ENCODE results near the gene GBA2.

GBA2 gene

DNA sequence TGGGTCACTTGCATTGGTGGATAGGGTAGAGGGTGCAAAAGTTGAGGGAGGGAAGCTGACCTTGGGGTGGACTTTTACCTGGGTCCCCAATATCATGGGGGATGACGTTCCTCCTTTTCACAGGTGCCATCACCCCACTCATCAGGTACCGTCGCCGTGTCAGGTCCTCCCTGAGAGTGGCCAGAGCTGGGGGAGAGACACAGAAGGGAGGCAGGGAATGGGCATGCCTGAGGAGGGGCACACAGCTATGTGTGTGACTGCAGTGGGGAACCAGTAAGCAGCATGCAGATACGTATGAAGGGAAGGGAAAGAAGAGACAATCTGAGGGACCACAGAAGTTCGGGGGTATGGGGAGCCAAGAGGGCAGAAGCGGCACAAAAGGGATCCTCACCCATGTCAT, 10.1 kb downstream of the GBA2 start:
- DNase-seq (ENCODE audit: low read depth in 1 of 2, low spot score in 1 of 2) = no peak

DNA sequence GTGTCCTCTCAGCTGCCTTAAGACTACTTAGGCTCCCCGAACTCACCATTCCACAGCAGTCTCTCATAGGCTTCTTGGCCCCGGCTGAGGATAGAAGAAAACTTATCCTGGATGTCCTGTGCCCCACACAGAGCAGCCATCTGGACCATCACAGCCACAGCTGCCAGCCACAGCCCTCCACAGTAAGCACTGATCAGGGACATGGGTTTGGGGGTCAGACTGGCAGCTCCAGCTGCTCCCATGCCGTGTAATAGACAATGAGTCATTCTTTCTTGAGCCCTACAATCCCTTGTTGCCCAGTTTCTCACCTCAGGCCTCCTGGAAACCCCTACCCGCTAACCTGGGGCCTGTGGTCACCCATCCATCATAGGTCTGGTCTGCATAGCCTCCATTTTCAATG, 10.8 kb downstream of the GBA2 start:
- DNase-seq (ENCODE audit: low read depth in 1 of 2, low spot score in 1 of 2) = no peak

DNA sequence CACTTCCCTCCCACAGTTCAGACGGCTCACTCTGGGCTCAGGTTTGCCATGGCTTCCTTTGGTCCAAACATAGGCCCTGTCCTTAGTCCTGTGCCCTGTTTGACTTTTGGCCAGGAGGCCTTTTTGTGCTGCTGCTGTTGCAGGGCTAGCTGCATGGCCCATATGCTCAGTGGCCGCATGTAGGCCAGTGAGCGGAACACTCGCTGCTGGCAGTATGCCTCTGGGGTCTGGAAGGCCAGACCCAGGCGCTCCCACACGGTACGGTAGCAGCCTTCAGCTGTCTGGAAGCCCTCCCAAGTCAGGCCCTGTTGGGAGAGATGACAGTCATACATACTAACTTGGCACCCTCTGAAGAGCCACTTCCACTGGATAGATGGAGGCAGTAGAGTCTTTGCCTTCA, 11.9 kb downstream of the GBA2 start:
- no peak for DNase-seq (ENCODE audit: low read depth in 1 of 2, low spot score in 1 of 2)

DNA sequence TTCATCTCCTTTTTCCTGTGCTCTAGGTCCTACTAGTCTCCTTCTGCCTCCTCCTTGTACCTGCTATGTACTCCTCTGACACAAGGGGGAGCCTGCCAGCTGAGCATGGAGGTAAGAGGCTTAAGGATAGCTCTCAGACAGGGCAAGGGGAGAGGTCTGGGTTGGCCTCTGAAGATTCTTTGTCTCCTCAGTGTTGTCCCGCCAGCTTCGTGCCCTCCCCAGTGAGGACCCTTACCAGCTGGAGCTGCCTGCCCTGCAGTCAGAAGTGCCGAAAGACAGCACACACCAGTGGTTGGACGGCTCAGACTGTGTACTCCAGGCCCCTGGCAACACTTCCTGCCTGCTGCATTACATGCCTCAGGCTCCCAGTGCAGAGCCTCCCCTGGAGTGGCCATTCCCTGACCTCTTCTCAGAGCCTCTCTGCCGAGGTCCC, 12.8 kb downstream of the GBA2 start:
- peak in 1 of 2 donors; percentile 33 for DNase-seq (ENCODE audit: low read depth in 1 of 2, low spot score in 1 of 2)

DNA sequence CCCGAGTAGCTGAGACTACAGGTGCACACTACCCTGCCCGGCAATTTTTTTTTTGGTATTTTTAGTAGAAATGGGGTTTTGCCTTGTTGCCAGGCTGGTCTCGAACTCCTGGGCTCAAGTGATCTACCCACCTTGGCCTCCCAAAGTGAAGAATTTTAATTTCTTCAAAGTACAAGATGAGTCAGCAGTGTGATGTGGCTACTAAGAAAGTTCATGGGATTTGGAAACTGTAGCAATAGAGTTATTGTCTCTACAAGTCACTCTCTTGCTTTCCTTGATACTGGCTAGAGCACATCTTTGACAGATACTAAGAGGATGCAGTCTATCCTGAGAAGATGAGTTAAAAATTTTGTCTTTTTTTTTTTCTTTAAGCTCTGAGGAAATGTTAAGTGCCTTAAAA, 14.9 kb downstream of the GBA2 start:
- no peak for DNase-seq (ENCODE audit: low read depth in 1 of 2, low spot score in 1 of 2)

DNA sequence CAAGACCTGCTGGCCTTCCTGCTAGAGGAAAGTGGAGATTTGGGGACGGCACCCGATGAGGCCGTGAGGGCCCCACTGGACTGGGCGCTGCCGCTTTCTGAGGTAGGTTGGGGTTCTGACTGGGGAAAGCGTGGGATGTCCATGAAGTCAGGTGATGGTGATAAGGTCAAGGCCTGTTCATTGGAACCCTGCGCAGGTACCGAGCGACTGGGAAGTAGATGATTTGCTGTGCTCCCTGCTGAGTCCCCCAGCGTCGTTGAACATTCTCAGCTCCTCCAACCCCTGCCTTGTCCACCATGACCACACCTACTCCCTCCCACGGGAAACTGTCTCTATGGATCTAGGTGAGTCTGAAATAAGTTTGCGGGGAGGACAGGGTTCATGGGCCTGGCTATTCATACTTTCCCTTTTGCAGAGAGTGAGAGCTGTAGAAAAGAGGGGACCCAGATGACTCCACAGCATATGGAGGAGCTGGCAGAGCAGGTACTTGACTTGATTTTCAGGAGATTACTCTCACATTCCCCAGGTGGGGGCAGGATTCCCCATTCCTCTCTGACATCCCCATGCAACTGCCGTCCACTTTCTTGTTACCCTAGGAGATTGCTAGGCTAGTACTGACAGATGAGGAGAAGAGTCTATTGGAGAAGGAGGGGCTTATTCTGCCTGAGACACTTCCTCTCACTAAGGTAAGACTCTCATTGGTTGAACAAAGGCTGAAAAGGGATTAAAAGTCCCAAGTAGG, 16.1 kb downstream of the GBA2 start:
- DNase-seq (ENCODE audit: low read depth in 1 of 2, low spot score in 1 of 2) = no peak

DNA sequence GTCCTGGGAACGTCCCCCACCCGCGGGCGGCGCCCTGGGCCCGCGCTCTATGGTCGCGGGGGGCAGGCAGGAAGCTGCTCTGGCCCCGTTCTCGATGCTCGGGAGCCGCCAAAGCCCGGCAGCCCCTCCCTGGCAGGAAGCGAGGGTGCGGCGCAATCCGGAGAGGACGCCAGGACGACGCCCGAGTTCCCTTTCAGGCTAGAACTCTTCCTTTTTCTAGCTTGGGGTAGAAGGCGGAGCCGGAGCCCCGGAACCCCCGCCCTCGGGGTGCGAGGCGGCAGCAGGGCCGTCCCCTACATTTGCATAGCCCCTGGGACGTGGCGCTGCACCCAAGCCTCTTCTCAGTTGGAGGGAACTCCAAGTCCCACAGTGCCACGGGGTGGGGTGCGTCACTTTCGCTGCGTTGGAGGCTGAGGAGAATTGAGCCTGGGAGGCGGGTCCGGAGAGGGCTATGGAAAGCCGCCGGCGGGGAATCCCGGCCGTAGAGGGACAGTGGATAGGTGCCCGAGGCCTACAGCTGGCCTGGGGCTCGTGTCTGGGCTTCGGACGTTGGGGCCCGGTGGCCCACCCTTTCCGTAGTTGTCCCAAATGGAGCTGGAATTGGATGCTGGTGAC, 16.7 kb downstream of the GBA2 start, which contains the start of the genes CREB3 and TLN1:
CREB3 (plus strand) TSS at position 482 of the 615 bp plus-strand sequence; CDS start at position 589, 107 bp downstream.
TLN1 (minus strand) TSS at position 11 of the 615 bp plus-strand sequence. CDS start 6,501 bp downstream, outside the sequence.
- DNase-seq (ENCODE audit: low read depth in 1 of 2, low spot score in 1 of 2) = peak; percentile 95

DNA sequence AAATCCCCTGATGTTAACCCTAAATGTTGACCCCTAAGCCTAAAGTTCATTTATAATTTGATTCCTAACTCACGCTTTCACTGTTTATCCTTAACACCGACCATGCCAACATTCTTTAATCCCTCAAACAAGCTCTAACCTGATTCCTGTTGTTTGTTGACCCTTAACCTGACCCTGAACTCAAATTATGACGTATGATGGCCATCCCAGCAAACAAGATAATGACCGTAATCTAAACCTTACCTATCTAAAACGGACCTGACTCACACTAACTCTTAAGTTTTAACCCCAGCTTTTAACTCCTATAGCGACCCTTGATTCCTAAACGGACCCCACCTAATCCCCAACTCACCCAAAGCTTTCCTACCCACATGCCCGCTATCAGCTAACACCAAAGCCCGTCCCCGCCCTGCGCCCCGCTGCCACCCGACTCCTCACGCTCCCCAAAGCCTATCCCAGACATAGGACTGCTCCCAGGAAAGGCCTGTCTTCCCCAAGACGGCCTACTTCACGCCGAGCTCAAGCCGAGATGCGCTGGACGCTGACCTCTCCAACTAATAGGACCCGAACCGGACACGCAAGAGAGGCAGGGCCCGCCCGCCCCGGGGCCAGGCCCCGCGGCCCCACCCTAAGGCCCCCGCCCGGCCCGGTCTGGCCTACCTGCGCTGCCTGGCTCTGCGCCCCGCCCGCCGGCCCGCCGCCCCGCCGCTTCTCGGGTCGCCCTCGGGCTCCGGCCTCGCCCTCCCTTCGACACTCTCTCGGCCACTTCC, 17.4 kb downstream of the GBA2 start:
- DNase-seq (ENCODE audit: low read depth in 1 of 2, low spot score in 1 of 2) = no peak

DNA sequence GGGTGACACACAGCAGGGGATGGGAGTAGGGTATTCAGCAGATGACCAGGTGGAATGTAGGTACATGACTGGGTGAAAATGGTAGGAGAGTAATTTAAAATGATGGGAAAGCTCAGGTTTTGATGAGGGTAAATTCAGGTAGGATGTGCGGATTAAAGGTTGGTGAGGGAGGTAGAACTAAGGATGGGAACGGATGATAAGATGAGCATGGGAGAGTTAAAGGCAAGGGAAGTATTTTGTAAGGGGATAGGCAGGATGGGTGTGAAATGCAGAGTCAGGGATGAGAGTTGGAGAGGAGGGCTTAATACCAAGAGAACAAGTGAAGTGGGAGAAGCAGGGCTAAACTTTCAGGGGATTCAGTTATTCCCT, 18.6 kb downstream of the GBA2 start:
- DNase-seq (ENCODE audit: low read depth in 1 of 2, low spot score in 1 of 2) = no peak

DNA sequence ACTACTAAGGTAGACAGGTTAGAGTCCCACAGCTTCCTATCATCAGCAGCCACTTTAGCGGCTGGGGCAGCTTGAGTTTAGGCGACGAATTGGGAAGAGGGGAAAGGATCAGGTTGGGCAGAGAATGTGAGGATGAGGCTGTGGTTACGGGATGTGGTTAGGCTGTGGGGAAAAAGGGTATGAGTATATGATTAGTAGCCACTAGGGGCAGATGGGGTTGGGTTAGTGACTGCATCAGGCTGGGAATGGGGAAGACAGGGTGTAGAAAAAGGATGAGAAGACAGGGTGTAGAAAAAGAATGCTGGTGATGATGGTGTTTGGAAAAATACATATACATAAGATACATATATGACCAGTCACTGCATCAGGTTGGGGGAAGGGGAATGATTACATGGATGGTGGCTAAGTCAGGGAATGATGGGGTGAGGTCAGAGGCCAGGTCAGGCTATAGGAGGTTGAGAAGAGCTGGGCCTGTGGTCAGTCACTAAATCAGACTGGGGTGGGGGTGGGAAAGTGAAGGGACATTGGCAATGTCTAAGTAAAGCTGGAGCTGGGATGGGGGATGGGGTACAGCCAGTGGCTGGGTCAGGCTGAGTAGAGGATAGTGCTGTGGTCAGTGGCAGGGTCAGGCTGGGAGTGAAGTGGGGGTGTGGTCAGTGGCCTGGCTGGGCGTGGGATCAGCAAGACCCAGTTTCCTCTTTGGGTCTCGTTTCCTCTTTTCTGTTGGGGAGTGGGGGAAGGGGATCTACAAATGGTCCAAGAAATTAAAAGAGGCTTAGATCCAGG, 19.1 kb downstream of the GBA2 start:
- no peak for DNase-seq (ENCODE audit: low read depth in 1 of 2, low spot score in 1 of 2)

DNA sequence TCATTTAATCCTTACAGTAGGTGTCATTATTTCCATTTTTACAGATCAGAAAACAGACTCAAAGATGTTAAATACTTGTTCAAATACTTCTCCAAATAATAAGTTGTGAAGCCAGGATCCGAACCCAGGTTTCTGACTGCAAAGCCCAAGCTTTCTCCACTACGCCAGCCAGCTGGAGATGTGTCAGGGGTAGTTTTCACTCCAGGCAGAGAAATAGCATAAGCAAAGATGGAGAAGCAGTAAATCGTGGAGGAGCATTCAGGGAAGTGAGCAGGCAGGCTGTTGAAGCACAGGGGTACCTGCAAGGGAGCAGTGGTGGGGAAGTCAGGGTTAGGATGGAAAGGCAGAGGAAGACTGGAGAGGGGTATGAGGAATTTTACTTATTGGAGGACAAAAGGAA, 19.9 kb downstream of the GBA2 start:
- DNase-seq (ENCODE audit: low read depth in 1 of 2, low spot score in 1 of 2) = no peak

DNA sequence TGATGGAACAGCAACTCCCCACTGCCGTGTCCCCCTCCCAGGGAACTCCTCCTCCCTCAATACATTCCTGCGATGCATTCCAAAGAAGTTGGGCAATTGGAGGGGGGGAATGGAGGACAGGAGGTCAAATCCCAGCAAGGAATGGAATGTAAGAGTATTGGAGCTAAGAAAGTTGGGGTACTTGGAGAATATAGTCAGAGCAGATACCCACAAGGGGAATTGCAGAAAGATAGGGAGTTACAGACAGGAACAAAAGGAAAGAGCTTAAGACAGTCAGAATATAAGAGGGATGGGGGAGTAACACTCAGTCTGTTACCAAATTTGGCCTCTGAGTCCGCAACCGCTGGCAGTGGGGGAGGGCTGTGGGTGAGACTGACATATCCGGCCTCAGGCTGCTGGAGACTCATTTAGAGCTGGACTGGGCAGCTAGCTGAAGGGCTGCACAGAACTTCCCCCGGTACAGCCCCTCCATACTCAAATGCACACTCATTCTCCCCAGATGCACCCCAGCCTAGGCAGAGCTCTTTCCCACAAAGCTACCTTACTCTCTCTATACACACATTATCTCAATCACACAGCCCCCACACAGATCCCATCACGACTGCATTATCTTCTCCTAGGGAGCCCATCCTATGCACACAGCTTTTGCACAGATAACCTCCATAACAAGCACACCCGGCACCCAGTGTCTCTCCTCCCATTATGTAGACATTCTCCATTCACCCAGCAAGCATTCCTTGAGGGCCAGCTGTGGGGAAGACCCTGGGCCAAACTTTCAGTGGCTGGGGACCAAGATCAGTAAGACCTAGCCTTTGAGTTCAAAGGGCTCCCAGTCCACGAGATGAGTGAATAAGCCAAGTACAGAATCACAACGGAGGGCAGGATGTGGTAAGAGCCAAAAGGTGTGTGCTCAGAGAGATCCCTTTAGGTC, 20.7 kb downstream of the GBA2 start:
- DNase-seq (ENCODE audit: low read depth in 1 of 2, low spot score in 1 of 2) = no peak

DNA sequence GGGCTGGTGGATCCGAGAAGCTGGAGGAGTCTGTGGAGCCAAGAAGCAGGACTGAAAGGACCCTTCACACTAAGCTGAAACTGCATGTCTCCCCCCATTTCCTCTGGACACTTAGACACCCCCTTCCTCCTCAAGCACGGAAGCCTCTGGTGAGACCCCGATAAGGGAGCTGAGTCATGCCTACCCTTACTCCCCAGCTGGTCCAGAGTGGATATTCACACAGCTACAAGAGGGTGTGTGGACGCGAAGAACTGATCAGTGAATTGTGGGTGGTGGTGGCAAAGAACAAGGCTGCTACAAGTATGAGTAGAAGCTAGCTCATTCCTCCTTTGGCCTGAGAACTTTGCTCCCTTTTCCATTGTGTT, 21.4 kb downstream of the GBA2 start:
- DNase-seq (ENCODE audit: low read depth in 1 of 2, low spot score in 1 of 2) = no peak

DNA sequence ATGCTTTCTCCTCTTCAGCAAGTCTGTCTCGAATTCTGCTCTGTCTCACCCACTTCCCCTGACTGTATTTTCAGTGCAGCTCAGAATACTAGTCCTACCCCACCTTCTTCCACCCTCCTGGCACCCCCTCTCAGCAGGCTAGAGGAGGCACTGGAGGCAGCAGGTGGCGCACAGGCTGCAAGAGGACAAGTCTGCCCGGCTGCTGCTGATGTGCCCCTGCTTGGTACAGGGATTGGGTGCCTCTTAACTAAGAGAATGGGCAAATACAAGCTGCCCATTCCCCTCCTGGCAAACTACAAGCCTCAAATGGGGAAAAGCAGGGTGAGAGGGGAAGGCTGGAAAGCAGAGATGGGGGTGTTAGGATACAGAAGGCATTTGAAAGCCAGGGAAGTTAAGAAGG, 22.1 kb downstream of the GBA2 start:
- no peak for DNase-seq (ENCODE audit: low read depth in 1 of 2, low spot score in 1 of 2)

DNA sequence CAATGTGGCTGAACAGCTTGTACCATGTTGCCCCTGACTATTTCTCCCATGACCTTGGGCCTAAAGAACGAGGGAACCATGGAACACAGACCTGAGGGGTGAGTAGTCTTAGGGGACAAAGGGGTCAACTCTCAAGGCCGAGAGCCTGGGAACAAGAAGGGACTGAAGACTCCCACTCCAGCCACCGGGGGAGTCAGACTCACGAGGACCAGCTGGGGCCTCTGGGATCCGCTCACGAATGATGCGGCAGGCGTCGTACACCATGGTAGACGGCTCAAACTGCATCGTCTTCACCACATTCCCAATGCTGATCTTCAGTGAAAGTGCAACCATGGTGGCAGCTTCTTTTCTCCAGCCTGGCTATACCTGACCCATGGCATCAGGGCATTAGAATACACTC, 23.7 kb downstream of the GBA2 start:
- DNase-seq (ENCODE audit: low read depth in 1 of 2, low spot score in 1 of 2) = no peak

DNA sequence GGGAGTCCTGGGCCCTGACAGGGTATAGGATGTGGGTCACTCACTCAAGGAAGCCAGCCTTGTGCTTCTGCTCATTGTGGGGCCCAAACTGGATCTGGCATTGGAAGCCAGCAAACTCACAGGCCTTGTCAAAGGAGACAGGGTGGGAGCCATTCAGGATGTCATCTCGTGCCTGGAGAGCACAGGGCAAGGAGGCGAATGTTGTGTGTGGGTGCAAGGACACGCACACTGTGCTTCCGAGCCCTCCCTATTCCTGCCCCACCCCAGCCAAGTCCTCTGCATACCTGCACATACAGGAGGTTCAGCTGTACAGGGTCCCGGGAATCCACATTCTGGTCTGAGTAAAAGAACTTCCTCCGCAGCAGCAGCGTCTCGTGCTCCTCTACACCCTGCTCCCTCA, 25.1 kb downstream of the GBA2 start:
- DNase-seq (ENCODE audit: low read depth in 1 of 2, low spot score in 1 of 2) = no peak

DNA sequence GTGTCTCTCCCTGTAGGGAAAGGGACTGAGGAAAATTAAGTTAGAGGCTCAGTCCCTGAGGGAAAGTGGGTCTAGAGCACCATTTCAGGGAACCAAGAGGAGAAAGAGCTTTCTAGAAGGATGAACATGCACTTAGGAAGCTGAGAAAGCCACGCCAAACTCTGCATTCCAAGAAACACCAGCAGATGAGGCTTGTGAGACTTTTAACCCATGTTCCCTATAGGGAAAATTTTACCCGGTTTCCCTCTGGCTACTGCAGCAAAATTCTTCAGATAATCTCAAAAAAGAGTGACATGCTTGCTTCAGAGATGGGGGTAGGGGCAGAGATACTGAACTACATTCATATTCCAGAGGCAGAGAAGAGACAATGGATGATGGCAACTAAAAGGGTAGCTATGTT, 25.6 kb downstream of the GBA2 start:
- no peak for DNase-seq (ENCODE audit: low read depth in 1 of 2, low spot score in 1 of 2)

DNA sequence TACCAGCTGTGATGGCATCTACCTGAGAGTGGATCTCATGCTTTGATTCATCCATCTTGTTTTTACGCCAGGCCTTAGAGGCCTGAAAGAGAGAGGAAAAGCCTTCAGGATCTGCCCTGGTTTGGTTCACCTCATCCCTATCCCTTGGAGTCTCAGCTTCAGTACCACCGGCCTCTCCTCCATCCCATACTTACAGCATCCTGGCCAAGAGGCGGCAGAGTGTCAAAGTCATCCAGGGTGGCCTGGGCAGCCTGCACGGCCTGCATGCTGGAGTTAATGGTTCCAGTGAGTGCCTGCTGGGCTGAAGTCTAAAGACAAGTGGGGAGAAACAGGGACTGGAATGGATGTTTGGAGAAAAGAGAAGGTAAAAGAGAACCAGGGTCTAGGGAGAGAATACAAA, 29.5 kb downstream of the GBA2 start:
- no peak for DNase-seq (ENCODE audit: low read depth in 1 of 2, low spot score in 1 of 2)

DNA sequence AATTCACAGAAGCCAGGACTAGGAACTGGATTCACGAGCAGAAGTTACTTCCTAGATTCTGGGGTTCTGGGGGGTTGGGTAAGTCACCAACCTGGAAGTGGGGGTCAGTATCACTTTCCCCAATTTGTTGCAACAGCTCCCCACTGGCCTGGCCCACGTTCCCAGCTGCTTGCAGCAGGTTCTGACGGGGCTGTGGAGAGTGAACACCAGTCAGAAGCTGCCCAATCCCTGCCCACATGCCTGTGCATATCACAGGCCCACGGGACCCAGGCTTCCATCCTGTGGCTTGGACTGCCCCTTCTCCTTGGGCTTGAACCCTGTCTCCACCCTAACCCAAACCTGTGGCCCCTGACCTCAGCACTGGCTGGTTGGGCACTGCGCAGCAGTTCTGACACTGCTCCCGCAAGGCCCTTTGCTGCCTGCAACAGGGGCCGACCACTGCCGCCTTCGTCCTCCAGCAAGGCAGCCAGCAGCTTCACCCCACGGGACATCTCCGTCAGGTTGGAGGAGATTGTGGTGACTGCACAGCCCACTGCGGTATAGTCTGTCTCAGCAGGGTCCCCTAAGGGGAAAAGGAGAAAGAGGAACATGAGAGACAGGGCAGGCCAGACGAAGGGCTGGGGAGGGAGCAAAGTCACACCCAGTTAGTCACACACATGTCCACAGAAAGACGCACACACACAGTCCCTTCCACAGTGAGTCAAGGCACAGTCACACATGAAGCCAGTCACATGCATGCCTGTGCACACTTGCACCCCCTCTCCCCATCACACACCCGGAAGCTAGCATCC, 30.1 kb downstream of the GBA2 start:
- no peak for DNase-seq (ENCODE audit: low read depth in 1 of 2, low spot score in 1 of 2)

All from activated T-helper 1 cell treated with anti-CD3 and anti-CD28 coated beads, Interleukin-2, amount 50 U/mL, for 16 hours (primary cell).